Mesothelial cell of epicardium (in vitro differentiated cells): ENCODE results near the gene C1orf52. TPM values are rescaled to one million over a fixed set of nuclear protein-coding genes. Genes with fewer than 3 reads are reported as not detected.

ENCODE experiments used
- DNase-seq, 2 experiments: peaks; one replicate each; pipeline ENCODE4 v3.0.0; 2021; ENCODE audit warnings: low spot score in 2 of 2; ENCODE audit not compliant: unreplicated experiment in 2 of 2
- H3K27ac Mint-ChIP-seq: 2 replicates; pipeline ENCODE4 v1.8.0; 2021; ENCODE audit warnings: mixed read lengths
- H3K27me3 Mint-ChIP-seq: 2 replicates; pipeline ENCODE4 v1.8.0; 2021; ENCODE audit warnings: low read depth, mixed read lengths
- H3K36me3 Mint-ChIP-seq: 2 replicates; pipeline ENCODE4 v1.8.0; 2021; ENCODE audit warnings: mixed read lengths
- H3K4me1 Mint-ChIP-seq: 2 replicates; pipeline ENCODE4 v1.8.0; 2021; ENCODE audit warnings: mixed read lengths
- H3K4me3 Mint-ChIP-seq: 2 replicates; pipeline ENCODE4 v1.8.0; 2021; ENCODE audit warnings: mild to moderate bottlenecking, moderate library complexity, mixed read lengths
- H3K9me3 Mint-ChIP-seq: 2 replicates; pipeline ENCODE4 v1.8.0; 2021; ENCODE audit warnings: mixed read lengths
- total RNA-seq: library from RNA; stranded (reverse); gene quantifications from 3 replicates; pipeline ENCODE4 v1.2.1, GENCODE V29; 2021
- TF ChIP-seq, protein P1 (sequence below): fragments of 200-600 bp; sonication (generic); IDR thresholded peaks from one replicate; pipeline ENCODE4 v1.5.0; 2021; ENCODE audit warnings: antibody characterized with exemption; ENCODE audit not compliant: unreplicated experiment

The C1orf52 gene
- total RNA-seq, 1 donor from 2014 or later, result 48.2 TPM

DNA sequence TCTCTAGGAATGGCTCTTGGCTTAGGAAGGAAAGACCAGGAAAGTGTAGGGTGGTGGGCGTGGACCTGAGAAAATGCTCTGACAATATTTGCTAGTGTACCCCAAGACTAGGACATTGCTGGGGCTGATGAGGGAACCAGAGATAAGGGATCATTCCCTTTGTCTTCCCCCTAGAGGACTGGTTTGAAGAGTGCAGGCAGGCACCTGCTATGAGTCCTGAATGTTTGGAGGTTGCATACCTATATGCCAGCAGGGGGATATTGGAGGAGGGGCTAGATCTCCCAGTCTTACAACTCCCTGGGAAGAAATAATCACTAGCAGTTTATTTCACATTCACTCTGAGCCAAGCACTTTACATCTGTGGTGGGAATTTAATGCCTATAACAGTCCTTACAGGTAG is 23.0 kb upstream of the C1orf52 start:
- Mint-ChIP-seq H3K4me1 (peaks cover 14% of the 10 kb centered on the region), H3K9me3 (no peaks in the 10 kb centered on the region), H3K4me3 (no peak overlapping the region), H3K27ac (no peak overlapping the region), H3K27me3 (no peaks in the 10 kb centered on the region), H3K36me3 (no peaks in the 10 kb centered on the region)
- no peak for DNase-seq
- TF ChIP-seq, protein P1, sequence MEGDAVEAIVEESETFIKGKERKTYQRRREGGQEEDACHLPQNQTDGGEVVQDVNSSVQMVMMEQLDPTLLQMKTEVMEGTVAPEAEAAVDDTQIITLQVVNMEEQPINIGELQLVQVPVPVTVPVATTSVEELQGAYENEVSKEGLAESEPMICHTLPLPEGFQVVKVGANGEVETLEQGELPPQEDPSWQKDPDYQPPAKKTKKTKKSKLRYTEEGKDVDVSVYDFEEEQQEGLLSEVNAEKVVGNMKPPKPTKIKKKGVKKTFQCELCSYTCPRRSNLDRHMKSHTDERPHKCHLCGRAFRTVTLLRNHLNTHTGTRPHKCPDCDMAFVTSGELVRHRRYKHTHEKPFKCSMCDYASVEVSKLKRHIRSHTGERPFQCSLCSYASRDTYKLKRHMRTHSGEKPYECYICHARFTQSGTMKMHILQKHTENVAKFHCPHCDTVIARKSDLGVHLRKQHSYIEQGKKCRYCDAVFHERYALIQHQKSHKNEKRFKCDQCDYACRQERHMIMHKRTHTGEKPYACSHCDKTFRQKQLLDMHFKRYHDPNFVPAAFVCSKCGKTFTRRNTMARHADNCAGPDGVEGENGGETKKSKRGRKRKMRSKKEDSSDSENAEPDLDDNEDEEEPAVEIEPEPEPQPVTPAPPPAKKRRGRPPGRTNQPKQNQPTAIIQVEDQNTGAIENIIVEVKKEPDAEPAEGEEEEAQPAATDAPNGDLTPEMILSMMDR, result no peak

DNA sequence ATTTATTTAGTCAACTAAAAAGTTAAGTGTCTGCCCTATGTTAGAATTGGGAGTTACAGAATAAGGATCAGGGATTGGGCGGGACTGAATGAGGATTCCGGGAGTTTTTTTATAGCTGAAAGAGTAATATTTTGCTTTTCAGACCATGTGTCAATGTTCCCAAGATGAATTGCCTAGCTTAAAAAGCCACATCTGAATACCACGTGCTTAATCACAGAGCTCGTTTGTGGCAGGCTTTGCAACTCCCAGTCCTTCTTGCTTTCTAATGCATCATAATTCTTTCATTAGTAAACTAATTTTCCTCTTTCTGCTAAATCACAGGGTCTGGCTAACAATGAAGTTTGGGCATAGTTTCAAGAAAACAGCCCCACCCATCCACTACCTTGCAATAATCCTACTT is 21.2 kb upstream of the C1orf52 start:
- TF ChIP-seq, protein P1, result no peak
- Mint-ChIP-seq H3K27me3 (no peaks in the 10 kb centered on the region), H3K36me3 (no peaks in the 10 kb centered on the region), H3K4me3 (no peak overlapping the region), H3K27ac (no peak overlapping the region), H3K9me3 (no peaks in the 10 kb centered on the region), H3K4me1 (peaks cover 15% of the 10 kb centered on the region)
- no peak for DNase-seq

DNA sequence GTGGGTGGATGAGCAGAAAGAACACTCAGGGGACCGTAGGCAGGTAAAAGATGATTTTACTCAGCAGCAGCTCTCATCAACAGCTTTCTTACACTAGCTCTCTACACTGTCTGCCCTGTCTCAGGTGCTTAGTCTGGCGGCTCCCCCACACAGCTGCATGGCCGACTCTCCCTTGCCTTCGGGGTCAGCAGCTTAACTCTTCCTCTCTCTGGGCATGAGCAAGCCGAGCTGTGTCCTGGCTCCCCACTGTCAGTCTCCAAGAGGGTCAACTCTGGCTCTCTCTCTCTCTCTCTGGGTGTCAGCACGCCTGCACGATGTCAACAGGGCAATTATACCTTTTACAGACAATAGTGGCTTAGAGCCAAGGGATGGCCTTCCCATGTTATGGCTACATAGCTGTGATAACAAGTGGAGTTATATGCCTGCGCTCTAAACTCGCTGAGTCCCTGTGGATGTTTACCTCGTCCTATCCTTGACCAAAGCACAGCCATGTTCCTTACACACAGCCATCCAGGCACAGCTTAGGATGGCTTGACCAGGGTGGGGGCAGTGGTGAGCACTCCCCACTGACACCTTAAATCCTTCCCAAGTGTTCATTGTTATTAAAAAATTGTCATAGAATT is 20.1 kb upstream of the C1orf52 start:
- no peaks in the 10 kb centered on the region for H3K27me3 Mint-ChIP-seq
- no peaks in the 10 kb centered on the region for H3K9me3 Mint-ChIP-seq
- DNase-seq, result no peak
- TF ChIP-seq, protein P1, result no peak
- H3K4me3 Mint-ChIP-seq, result no peak overlapping the region
- peaks cover 26% of the 10 kb centered on the region for H3K4me1 Mint-ChIP-seq
- no peaks in the 10 kb centered on the region for H3K36me3 Mint-ChIP-seq
- H3K27ac Mint-ChIP-seq, result peak overlapping the region; percentile 71

DNA sequence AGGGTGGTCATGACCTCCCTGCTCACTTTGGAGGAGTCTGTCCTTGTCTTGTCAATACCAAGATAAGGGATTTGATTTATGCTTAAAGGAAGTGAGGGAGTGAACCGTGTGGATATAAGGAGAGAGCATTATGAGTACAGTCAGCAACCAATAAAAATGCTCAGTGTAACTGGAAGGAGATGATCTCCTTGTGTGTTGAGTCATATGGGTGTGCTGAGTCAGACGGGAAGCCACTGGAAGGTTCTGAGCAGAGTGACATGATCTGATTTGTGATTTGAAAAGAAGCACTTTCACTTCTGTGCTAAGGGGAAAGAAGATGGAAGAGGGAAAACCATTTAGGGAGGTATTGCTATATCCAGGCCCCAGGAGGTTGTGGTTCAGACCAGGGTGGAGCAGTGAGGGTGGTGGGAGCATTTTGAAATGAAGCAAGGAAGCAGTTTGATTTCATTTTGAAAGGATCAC is 19.4 kb upstream of the C1orf52 start:
- H3K27ac Mint-ChIP-seq, result peak overlapping the region; percentile 53

DNA sequence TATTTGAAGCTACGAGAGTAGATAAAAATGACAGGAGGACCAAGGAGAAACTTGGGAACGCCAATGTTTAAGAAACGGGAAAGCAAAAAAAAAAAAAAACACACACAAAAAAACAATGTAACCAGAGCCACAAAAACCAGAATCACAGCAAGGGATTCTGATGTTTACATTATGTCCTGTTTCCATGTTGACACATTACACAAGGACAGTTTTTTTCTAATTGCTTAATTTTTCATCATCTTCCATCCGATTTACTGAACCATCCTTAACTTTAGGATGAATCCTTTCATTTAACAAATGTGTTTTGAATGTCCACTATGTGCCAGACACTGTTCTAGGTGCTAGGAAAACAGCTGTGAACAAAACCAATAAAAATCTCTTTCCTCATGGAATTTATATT is 18.3 kb upstream of the C1orf52 start:
- no peaks in the 10 kb centered on the region for H3K9me3 Mint-ChIP-seq

More for the DNA sequence above, 19.4 kb upstream of the C1orf52 start:
- no peak for DNase-seq
- H3K36me3 Mint-ChIP-seq, result no peaks in the 10 kb centered on the region
- peaks cover 31% of the 10 kb centered on the region for H3K4me1 Mint-ChIP-seq
- TF ChIP-seq, protein P1, result no peak
- H3K27me3 Mint-ChIP-seq, result no peaks in the 10 kb centered on the region
- no peaks in the 10 kb centered on the region for H3K9me3 Mint-ChIP-seq
- H3K4me3 Mint-ChIP-seq, result no peak overlapping the region

More for the DNA sequence above, 18.3 kb upstream of the C1orf52 start:
- DNase-seq, result no peak
- Mint-ChIP-seq H3K36me3 (peaks cover 4% of the 10 kb centered on the region), H3K4me1 (peaks cover 36% of the 10 kb centered on the region), H3K27me3 (no peaks in the 10 kb centered on the region), H3K4me3 (no peak overlapping the region), H3K27ac (no peak overlapping the region)
- TF ChIP-seq, protein P1, result no peak
